HG02610 (cell line): ENCODE results near the gene TSC22D4.
"Not testable (repeated sequence)": the region's sequence is repeated elsewhere in the genome, so short reads cannot be mapped to it uniquely, and the experiment has no call there.

Experiments
- ATAC-seq: cut with Tn5 transposase; IDR thresholded peaks from one replicate; pipeline ENCODE4 v1.9.1; 2021; ENCODE audit warnings: mild to moderate bottlenecking, moderate library complexity; ENCODE audit not compliant: unreplicated experiment

The TSC22D4 gene

GRCh38 chr7:100447363-100447762 is 31.7 kb downstream of the TSC22D4 start:
- ATAC-seq = not testable (repeated sequence)

- ATAC-seq = no peak
These were observed 33.0 kb downstream of the TSC22D4 start for GRCh38 chr7:100446040-100446439.

GRCh38 chr7:100444311-100445278 is 34.4 kb downstream of the TSC22D4 start:
- ATAC-seq = no peak

GRCh38 chr7:100443096-100443840 is 35.7 kb downstream of the TSC22D4 start:
- ATAC-seq = no peak

GRCh38 chr7:100441641-100442535 is 37.1 kb downstream of the TSC22D4 start:
- no peak for ATAC-seq

- ATAC-seq = not testable (repeated sequence)
These were observed 39.8 kb downstream of the TSC22D4 start for GRCh38 chr7:100439244-100439643.

GRCh38 chr7:100438731-100439130 is 40.3 kb downstream of the TSC22D4 start:
- ATAC-seq = not testable (repeated sequence)

GRCh38 chr7:100438172-100438571 is 40.8 kb downstream of the TSC22D4 start:
- no peak for ATAC-seq

GRCh38 chr7:100437150-100438100 is 41.6 kb downstream of the TSC22D4 start:
- ATAC-seq = no peak

- ATAC-seq = peak; percentile 19
These were observed 43.4 kb downstream of the TSC22D4 start for GRCh38 chr7:100435401-100436304.

- no peak for ATAC-seq
These were observed 44.5 kb downstream of the TSC22D4 start for GRCh38 chr7:100434297-100435144.

- ATAC-seq = no peak
These were observed 45.3 kb downstream of the TSC22D4 start for GRCh38 chr7:100433592-100434296.

- ATAC-seq = no peak
These were observed 45.8 kb downstream of the TSC22D4 start for GRCh38 chr7:100433276-100433591.

- no peak for ATAC-seq
These were observed 46.3 kb downstream of the TSC22D4 start for GRCh38 chr7:100432621-100433275.

- ATAC-seq = no peak
These were observed 47.0 kb downstream of the TSC22D4 start for GRCh38 chr7:100432053-100432452.

GRCh38 chr7:100431286-100431735 is 47.7 kb downstream of the TSC22D4 start:
- no peak for ATAC-seq
